Esophagus squamous epithelium (tissue), 5 donors: Measurements from ENCODE around the gene KRT78. TPM values are rescaled to one million over a fixed set of nuclear protein-coding genes. Genes with fewer than 3 reads are reported as not detected.

Source experiments
- DNase-seq: peaks from one replicate; lab custom pipeline; 2025; lab: John Stamatoyannopoulos, UW
- H3K27ac ChIP-seq, 4 donors: fragments of 200-600 bp; sonication (generic); one replicate each; pipeline ENCODE4 v1.5.1; 2016 to 2019; ENCODE audit warnings: mild to moderate bottlenecking in 1 of 4
- H3K27me3 ChIP-seq, 4 donors: fragments of 200-600 bp; sonication (generic); 1 replicate in 3 of 4; 2 replicates in 1 of 4; pipeline versions ENCODE4 v1.5.1 to v1.6.0; 2017 to 2021; ENCODE audit warnings: antibody characterized with exemption in 1 of 4
- H3K36me3 ChIP-seq, 3 donors: fragments of 200-600 bp; sonication (generic); one replicate each; pipeline ENCODE4 v1.5.1; 2016 to 2019
- H3K4me1 ChIP-seq, 3 donors: fragments of 200-600 bp; sonication (generic); one replicate each; pipeline ENCODE4 v1.5.1; 2017 to 2019
- H3K4me3 ChIP-seq, 4 donors: fragments of 200-600 bp; sonication (generic); 1 replicate in 3 of 4; 2 replicates in 1 of 4; pipeline ENCODE4 v1.5.1; 2016 to 2019; ENCODE audit warnings: mild to moderate bottlenecking in 2 of 4, moderate library complexity in 1 of 4
- H3K9me3 ChIP-seq, 3 donors: fragments of 200-600 bp; sonication (generic); one replicate each; pipeline ENCODE4 v1.5.1; 2016 to 2019
- CTCF ChIP-seq, 6 experiments: fragments of 450-650 bp in 4 of 6; fragments of 200-600 bp in 2 of 6; sonication (generic) in 2 of 6; IDR thresholded peaks; one replicate each; pipeline ENCODE4 v1.5.1; 2016 to 2019; ENCODE audit warnings: antibody characterized with exemption in 6 of 6, mild to moderate bottlenecking in 4 of 6, moderate library complexity in 4 of 6
- POLR2A ChIP-seq, 4 donors: fragments of 450-650 bp; IDR thresholded peaks; one replicate each; pipeline ENCODE4 v1.6.1; 2017; ENCODE audit warnings: antibody characterized with exemption in 4 of 4, mild to moderate bottlenecking in 4 of 4, moderate library complexity in 3 of 4
- WGBS, 2 donors: methylation state at CpG; one replicate each; pipeline ENCODE4 v1.1.5; 2018; 5-methylcytosine and 5-hydroxymethylcytosine counted together
- intact Hi-C: fragments of 100-400 bp; cut with DNase I; formaldehyde crosslinking; loops from one replicate; pipeline ENCODE4 v1.15.0; 2022
- total RNA-seq, 4 donors: library from RNA; depleted of rRNA; stranded (reverse); fragments of >200 nt; gene quantifications; one replicate each; pipeline ENCODE4 v1.1.0, GENCODE V29; 2016
- donor health status: DM: yes; HTN: yes; CAD: no.

The KRT78 gene
- total RNA-seq, 4 donors from 2014 or later, result 194 to 481 (median 307) TPM

GRCh38 chr12:52810554-52810953 is 38.2 kb downstream of the KRT78 start:
- Histone ChIP-seq H3K4me1 (peaks cover 0 to 28% (median 0%) of the 10 kb centered on the region in 3 donors), H3K27me3 (no peaks in the 10 kb centered on the region), H3K36me3 (peaks cover 0 to 46% (median 0%) of the 10 kb centered on the region in 3 donors), H3K4me3 (peak overlapping the region in 1 of 4 donors; percentile 44), H3K27ac (peak overlapping the region in 2 of 4 donors; percentile 75 to 84), H3K9me3 (no peaks in the 10 kb centered on the region)
- TF ChIP-seq CTCF (IDR thresholded peaks at IDR 0.05) (no peak), POLR2A (IDR thresholded peaks at IDR 0.05) (peak in 1 of 4 donors; percentile 28)
- DNase-seq, result no peak
- intact Hi-C loops, result no loop called here
- WGBS, 2 donors, result 67 to 68% methylated on average over 5 of the region's 5 CpGs

- TF ChIP-seq POLR2A (IDR thresholded peaks at IDR 0.05) (no peak), CTCF (IDR thresholded peaks at IDR 0.05) (no peak)
- intact Hi-C loops, result no loop called here
- no peak for DNase-seq
- Histone ChIP-seq H3K36me3 (peaks cover 0 to 46% (median 0%) of the 10 kb centered on the region in 3 donors), H3K27me3 (no peaks in the 10 kb centered on the region), H3K4me3 (no peak overlapping the region), H3K4me1 (peaks cover 0 to 30% (median 0%) of the 10 kb centered on the region in 3 donors), H3K27ac (no peak overlapping the region), H3K9me3 (no peaks in the 10 kb centered on the region)
- WGBS, 2 donors, result 78 to 82% methylated on average over 7 of the region's 7 CpGs
Measured at GRCh38 chr12:52809166-52809565, 39.6 kb downstream of the KRT78 start.

- Histone ChIP-seq H3K4me3 (no peak overlapping the region), H3K9me3 (no peaks in the 10 kb centered on the region), H3K27ac (no peak overlapping the region), H3K36me3 (peaks cover 0 to 46% (median 0%) of the 10 kb centered on the region in 3 donors), H3K27me3 (no peaks in the 10 kb centered on the region), H3K4me1 (peaks cover 0 to 30% (median 0%) of the 10 kb centered on the region in 3 donors)
- intact Hi-C loops, result no loop called here
- 71 to 83% methylated on average over 1 to 6 of the region's 8 CpGs for WGBS, 2 donors
- TF ChIP-seq POLR2A (IDR thresholded peaks at IDR 0.05) (no peak), CTCF (IDR thresholded peaks at IDR 0.05) (no peak)
- no peak for DNase-seq
Measured at GRCh38 chr12:52808573-52809160, 40.1 kb downstream of the KRT78 start.

- Histone ChIP-seq H3K36me3 (peaks cover 0 to 46% (median 0%) of the 10 kb centered on the region in 3 donors), H3K4me1 (peaks cover 0 to 32% (median 0%) of the 10 kb centered on the region in 3 donors), H3K27ac (no peak overlapping the region), H3K27me3 (no peaks in the 10 kb centered on the region), H3K4me3 (no peak overlapping the region), H3K9me3 (no peaks in the 10 kb centered on the region)
- intact Hi-C loops, result no loop called here
- TF ChIP-seq POLR2A (IDR thresholded peaks at IDR 0.05), result no peak
- TF ChIP-seq CTCF (IDR thresholded peaks at IDR 0.05), result no peak
- 82 to 84% methylated on average over 14 to 16 of the region's 16 CpGs for WGBS, 2 donors
- DNase-seq, result no peak
Measured at GRCh38 chr12:52807544-52808470, 41.0 kb downstream of the KRT78 start.
